ENCODE results near the gene MGST1.

DNA sequence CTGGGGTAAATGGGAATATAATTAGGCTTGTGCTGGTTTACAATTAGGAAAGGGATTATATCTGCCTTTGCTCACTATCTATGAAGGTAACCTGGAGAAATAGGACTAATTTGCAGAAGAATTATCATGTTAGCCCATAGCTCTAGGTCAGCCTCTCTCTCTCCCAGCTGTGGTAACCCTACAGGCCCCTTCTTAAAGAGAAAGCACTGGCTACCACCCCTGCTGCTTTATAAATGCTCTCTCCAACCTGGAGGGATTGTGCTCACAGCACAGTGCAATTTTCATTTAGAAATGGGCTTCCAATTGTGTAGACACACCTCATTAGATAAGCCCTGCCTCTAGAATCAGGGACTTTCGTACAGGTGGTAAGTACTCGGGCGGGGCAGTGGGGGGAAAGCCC is 22.7 kb upstream of the MGST1 start:
- TF ChIP-seq, protein P1, sequence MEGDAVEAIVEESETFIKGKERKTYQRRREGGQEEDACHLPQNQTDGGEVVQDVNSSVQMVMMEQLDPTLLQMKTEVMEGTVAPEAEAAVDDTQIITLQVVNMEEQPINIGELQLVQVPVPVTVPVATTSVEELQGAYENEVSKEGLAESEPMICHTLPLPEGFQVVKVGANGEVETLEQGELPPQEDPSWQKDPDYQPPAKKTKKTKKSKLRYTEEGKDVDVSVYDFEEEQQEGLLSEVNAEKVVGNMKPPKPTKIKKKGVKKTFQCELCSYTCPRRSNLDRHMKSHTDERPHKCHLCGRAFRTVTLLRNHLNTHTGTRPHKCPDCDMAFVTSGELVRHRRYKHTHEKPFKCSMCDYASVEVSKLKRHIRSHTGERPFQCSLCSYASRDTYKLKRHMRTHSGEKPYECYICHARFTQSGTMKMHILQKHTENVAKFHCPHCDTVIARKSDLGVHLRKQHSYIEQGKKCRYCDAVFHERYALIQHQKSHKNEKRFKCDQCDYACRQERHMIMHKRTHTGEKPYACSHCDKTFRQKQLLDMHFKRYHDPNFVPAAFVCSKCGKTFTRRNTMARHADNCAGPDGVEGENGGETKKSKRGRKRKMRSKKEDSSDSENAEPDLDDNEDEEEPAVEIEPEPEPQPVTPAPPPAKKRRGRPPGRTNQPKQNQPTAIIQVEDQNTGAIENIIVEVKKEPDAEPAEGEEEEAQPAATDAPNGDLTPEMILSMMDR (IDR thresholded peaks at IDR 0.05 in 8 of 11, conservative IDR thresholded peaks at IDR 0.05 in 3 of 11) = no peak
- TF ChIP-seq POLR2A (IDR thresholded peaks at IDR 0.05) (no peak), POLR2AphosphoS5 (IDR thresholded peaks at IDR 0.05) (no peak)
